SK-N-SH treated with all-trans-retinoic acid at 6 μM for 48 hours (cell line): ENCODE measurements around the gene GEMIN4.

Experiments used
- ARNTL ChIP-seq: fragments of 450-650 bp; formaldehyde crosslinking; IDR thresholded peaks from 2 replicates; pipeline ENCODE4 v1.5.0; 2020; ENCODE audit warnings: low read depth, mild to moderate bottlenecking, moderate library complexity, borderline replicate concordance
- BACH2 ChIP-seq: fragments of 250-450 bp; sonication (Bioruptor Pico); IDR thresholded peaks from 2 replicates; pipeline ENCODE4 v1.9.0; 2021; ENCODE audit warnings: mild to moderate bottlenecking, borderline replicate concordance
- CREB5 ChIP-seq: fragments of 250-450 bp; sonication (Bioruptor Pico); IDR thresholded peaks from 2 replicates; pipeline ENCODE4 v1.5.1; 2020; ENCODE audit warnings: low read depth, mild to moderate bottlenecking, moderate library complexity
- ESRRG ChIP-seq: fragments of 250-450 bp; sonication (Bioruptor Pico); IDR thresholded peaks from 2 replicates; pipeline ENCODE4 v1.6.1; 2021; ENCODE audit warnings: mild to moderate bottlenecking
- ISL1 ChIP-seq: fragments of 250-450 bp; sonication (Bioruptor Pico); IDR thresholded peaks from 2 replicates; pipeline ENCODE4 v2.1.2; 2022; ENCODE audit warnings: mild to moderate bottlenecking, moderate library complexity
- OSR1 ChIP-seq: fragments of 250-450 bp; sonication (Bioruptor Pico); IDR thresholded peaks from 2 replicates; pipeline ENCODE4 v1.8.0; 2022; ENCODE audit warnings: moderate library complexity, mild to moderate bottlenecking, inconsistent platforms
- PATZ1 ChIP-seq: fragments of 250-450 bp; sonication (Bioruptor Pico); IDR thresholded peaks from 2 replicates; pipeline ENCODE4 v1.8.0; 2020; ENCODE audit warnings: mild to moderate bottlenecking, moderate library complexity, borderline replicate concordance
- POU6F1 ChIP-seq: fragments of 250-450 bp; sonication (Bioruptor Pico); IDR thresholded peaks from 2 replicates; pipeline ENCODE4 v1.8.0; 2021; ENCODE audit warnings: low read depth, mild to moderate bottlenecking, moderate library complexity, borderline replicate concordance
- PPARA ChIP-seq: fragments of 250-450 bp; sonication (Bioruptor Pico); IDR thresholded peaks from 2 replicates; pipeline ENCODE4 v1.5.0; 2020; ENCODE audit warnings: mild to moderate bottlenecking, borderline replicate concordance
- TCF4 ChIP-seq: fragments of 250-450 bp; sonication (Bioruptor Pico); IDR thresholded peaks from 2 replicates; pipeline ENCODE4 v1.8.0; 2021; ENCODE audit warnings: mild to moderate bottlenecking, moderate library complexity, borderline replicate concordance
- TOX ChIP-seq: fragments of 250-450 bp; sonication (Bioruptor Pico); IDR thresholded peaks from 2 replicates; pipeline ENCODE4 v1.8.0; 2021; ENCODE audit warnings: mild to moderate bottlenecking, moderate library complexity, borderline replicate concordance
- TSHZ2 ChIP-seq: fragments of 250-450 bp; sonication (Bioruptor Pico); IDR thresholded peaks from 2 replicates; pipeline ENCODE4 v1.5.0; 2020; ENCODE audit warnings: mild to moderate bottlenecking, moderate library complexity
- ZFP3 ChIP-seq: fragments of 250-450 bp; sonication (Bioruptor Pico); IDR thresholded peaks from 2 replicates; pipeline ENCODE4 v1.5.0; 2020; ENCODE audit warnings: mild to moderate bottlenecking, moderate library complexity
- ZNF565 ChIP-seq: fragments of 450-650 bp; formaldehyde crosslinking; conservative IDR thresholded peaks from 2 replicates; pipeline ENCODE4 v1.5.0; 2020; ENCODE audit warnings: low read depth, mild to moderate bottlenecking, moderate library complexity

- TF ChIP-seq PATZ1 (no peak), TOX (CRISPR knock-in tag) (no peak), PPARA (CRISPR knock-in tag) (no peak), BACH2 (CRISPR knock-in tag) (no peak), ZFP3 (CRISPR knock-in tag) (no peak), CREB5 (CRISPR knock-in tag) (no peak), OSR1 (CRISPR knock-in tag) (no peak), ZNF565 (CRISPR knock-in tag) (no peak), TCF4 (CRISPR knock-in tag) (no peak), ARNTL (CRISPR knock-in tag) (no peak), ISL1 (CRISPR knock-in tag) (no peak), POU6F1 (no peak), ESRRG (CRISPR knock-in tag) (no peak), TSHZ2 (CRISPR knock-in tag) (no peak)
These were observed 5.9 kb downstream of the GEMIN4 start for GRCh38 chr17:746181-746580.
